Ureter (tissue), 1 donor: ENCODE measurements around the gene CYSTM1. TPM values are rescaled to one million over a fixed set of nuclear protein-coding genes. Genes with fewer than 3 reads are reported as not detected.

ENCODE experiments used
- DNase-seq: peaks from one replicate; pipeline ENCODE4 v3.0.0-alpha.2; 2020; ENCODE audit warnings: low spot score
- total RNA-seq: library from RNA; stranded (reverse); gene quantifications from one replicate; pipeline ENCODE4 v1.2.4, GENCODE V29; 2023
- donor health status: DM: yes; HTN: yes; CAD: no.

The CYSTM1 gene
- total RNA-seq = 99.1 TPM

- DNase-seq = peak; percentile 97
Measured at GRCh38 chr5:140174465-140175366, at the start of gene CYSTM1. CYSTM1 (plus strand) TSS chr5:140175188; CDS start chr5:140194466, 19,278 bp downstream.

GRCh38 chr5:140125637-140126036 is 49.4 kb upstream of the CYSTM1 start, which contains the start of gene IGIP:
IGIP (plus strand) TSS chr5:140125937; CDS start chr5:140128477, 2,540 bp downstream.
- no peak for DNase-seq

- DNase-seq = no peak
Measured at GRCh38 chr5:140126315-140127012, 48.5 kb upstream of the CYSTM1 start.

DNA sequence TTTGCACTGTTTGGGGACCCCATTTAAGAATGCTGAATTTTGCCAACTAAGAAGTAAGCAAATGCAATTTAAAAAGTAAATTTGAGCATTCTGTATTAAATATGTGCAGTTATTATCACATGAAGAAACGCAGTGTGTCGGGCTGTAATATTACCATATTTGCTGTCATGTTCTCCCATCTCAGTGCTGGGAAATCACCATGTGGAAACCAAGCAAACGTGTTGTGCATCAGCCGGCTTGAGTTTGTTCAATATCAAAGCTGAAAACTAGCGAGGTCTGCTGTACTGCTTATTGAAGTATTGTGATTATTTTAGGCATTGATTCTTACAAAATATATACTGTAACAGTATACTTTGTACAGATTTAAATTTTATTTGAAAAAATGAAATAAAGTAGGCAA is 46.6 kb upstream of the CYSTM1 start:
- DNase-seq = no peak

GRCh38 chr5:140130949-140131733 is 43.8 kb upstream of the CYSTM1 start:
- DNase-seq = no peak

GRCh38 chr5:140131967-140132409 is 43.0 kb upstream of the CYSTM1 start:
- peak; percentile 44 for DNase-seq

DNA sequence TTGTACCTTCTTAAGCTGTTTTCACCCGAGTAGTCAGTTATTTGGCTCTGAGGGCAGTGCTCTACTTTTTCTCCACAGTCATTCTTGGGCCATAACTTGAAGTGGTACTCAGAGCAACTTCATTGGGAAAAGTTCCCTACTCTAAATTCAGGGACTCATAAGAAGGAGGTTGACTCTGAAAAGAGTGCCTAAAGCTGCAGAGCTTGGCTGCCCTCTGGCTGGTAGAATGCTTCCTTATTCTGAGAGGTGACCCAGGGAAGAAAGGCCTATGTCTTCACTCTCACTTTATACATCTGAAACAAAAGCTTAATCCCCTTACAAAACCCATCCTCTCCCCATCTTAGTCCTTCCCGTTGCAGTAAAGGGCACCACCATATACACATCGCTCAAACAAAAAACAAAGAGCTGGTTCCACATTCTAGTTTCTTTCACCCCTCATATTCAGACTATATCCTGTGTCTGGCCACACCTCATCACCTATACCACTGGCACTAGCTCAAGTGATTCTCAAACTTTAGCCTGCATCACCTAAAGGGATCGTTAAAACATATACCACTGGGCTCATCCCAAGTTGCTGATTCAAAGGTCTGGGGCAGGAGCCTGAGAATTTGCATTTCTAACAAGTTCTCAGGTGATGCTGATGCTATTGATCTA is 41.3 kb upstream of the CYSTM1 start:
- no peak for DNase-seq

GRCh38 chr5:140134277-140134935 is 40.6 kb upstream of the CYSTM1 start:
- no peak for DNase-seq

- DNase-seq = peak; percentile 15
Measured at GRCh38 chr5:140135127-140135526, 39.9 kb upstream of the CYSTM1 start.

DNA sequence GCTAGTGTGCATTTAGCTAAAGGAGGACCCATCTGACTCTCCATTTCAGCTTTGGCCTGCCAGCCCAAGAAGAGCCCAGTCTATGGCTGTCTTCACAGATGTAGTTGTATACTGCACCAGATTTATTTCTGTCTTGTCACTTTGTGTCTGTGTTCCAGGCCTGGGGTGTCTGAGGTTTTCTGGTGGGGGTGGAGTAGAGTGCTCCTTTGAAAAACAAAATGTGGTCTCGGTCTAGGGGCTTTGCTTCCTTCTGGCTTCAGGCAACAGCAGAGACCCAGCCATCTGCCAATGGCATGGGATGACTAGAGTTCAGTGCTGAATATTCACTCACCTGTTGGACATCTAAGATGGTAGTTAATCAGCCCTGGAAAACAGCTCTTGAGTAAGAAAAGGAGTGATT is 38.4 kb upstream of the CYSTM1 start:
- DNase-seq = no peak

DNA sequence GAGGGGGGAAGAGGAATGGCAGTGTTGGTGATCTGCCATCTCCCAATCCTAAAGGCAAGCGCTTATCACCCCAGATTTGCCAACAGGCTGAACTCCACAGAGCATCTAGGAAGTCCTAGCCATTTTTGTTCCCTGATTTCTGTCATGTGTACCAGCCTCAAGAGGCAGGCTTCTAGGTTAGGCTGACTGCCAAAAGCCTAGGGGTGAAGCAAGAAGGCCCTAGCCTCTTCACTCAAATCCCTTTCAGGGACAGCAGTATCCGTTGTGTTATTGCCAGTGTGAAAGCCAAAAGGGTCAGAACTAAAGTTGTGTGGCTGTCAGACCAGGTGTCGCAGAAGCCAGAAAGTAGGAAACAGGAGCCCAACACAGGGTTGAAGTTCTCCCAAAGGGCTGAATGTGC is 34.6 kb upstream of the CYSTM1 start:
- no peak for DNase-seq

GRCh38 chr5:140141241-140141640 is 33.7 kb upstream of the CYSTM1 start:
- no peak for DNase-seq

GRCh38 chr5:140142246-140142645 is 32.7 kb upstream of the CYSTM1 start:
- DNase-seq = no peak

- DNase-seq = no peak
Measured at GRCh38 chr5:140142856-140143255, 32.1 kb upstream of the CYSTM1 start.

DNA sequence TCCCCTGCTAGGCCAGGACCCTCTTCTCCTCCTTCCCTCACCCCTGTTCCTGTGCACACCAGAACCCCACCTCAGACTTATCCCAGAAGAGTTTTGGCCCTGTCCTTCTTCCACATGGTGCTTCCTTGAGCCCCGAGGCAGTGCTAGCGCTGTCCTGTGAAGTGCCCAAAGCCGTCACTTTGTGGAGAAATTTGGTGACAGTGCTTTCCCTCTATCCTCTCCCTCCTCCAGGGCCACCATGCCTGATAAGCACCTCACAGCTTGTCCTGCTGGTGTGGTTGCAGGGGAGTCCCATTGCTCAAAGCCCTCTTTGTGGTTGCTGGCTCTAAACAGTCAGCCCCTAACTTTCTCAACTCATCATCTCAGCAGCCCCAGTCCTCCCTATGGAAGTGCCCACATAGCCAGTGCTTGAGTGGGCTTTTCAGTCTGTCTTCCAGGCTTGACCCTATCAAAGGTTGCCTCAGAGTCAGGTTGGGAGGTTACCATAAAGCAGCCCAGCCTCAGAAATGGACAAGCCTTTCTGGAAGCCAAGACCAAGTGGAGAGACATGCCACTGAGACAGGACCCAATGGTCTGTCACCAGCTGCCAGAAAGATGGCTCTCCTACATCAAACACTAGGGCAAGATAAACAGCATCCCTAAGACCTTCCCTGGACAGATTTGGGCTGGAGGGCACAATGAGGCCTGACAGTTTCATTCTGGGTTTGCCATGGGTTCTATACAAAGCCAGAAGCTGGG is 31.3 kb upstream of the CYSTM1 start:
- DNase-seq = no peak

- no peak for DNase-seq
Measured at GRCh38 chr5:140145256-140145655, 29.7 kb upstream of the CYSTM1 start.

GRCh38 chr5:140145818-140146522 is 29.0 kb upstream of the CYSTM1 start:
- peak; percentile 71 for DNase-seq

GRCh38 chr5:140146523-140146842 is 28.5 kb upstream of the CYSTM1 start:
- DNase-seq = no peak

- DNase-seq = no peak
Measured at GRCh38 chr5:140147460-140147859, 27.5 kb upstream of the CYSTM1 start.

- DNase-seq = no peak
Measured at GRCh38 chr5:140148508-140148907, 26.5 kb upstream of the CYSTM1 start.
